CD4-positive, alpha-beta T cell (primary cell): ENCODE data around the gene BAG1. TPM values are rescaled to one million over a fixed set of nuclear protein-coding genes. Genes with fewer than 3 reads are reported as not detected.

Experiments used
- ATAC-seq: fragments of 200-7000 bp; cut with Tn5 transposase; one replicate; pipeline ENCODE4 v1.10.0; 2022; ENCODE audit warnings: mild to moderate bottlenecking; ENCODE audit not compliant: poor library complexity
- CTCF ChIA-PET: fragments of 350-600 bp; sonication (Branson Sonifier 250); formaldehyde crosslinking; loops from one replicate; lab custom pipeline; 2021; ENCODE audit warnings: antibody characterized with exemption, inconsistent platforms; lab: Charles Lee
- POLR2A ChIA-PET: fragments of 350-600 bp; sonication (Branson Sonifier 250); formaldehyde crosslinking; loops from one replicate; lab custom pipeline; 2021; ENCODE audit warnings: antibody characterized with exemption, inconsistent platforms; lab: Charles Lee
- DNase-seq, 14 experiments: peaks; one replicate each; pipeline ENCODE4 v3.0.0-alpha.2; 2013 to 2020; ENCODE audit warnings: mixed read lengths in 2 of 14
- H3K27ac ChIP-seq, 2 donors: one replicate each; pipeline versions ENCODE4 v1.5.1 to v1.7.0; 2013; ENCODE audit warnings: low read length in 2 of 2, low read depth in 1 of 2, mild to moderate bottlenecking in 1 of 2
- H3K27me3 ChIP-seq, 2 experiments: 1 replicate in 1 of 2; 2 replicates in 1 of 2; pipeline versions ENCODE4 v1.6.1 to v1.7.0; 2013; ENCODE audit warnings: low read length in 2 of 2, control low read depth in 1 of 2, mild to moderate bottlenecking in 1 of 2, moderate library complexity in 1 of 2; ENCODE audit not compliant: insufficient read depth in 2 of 2, control insufficient read depth in 1 of 2
- H3K36me3 ChIP-seq: one replicate; pipeline ENCODE4 v1.6.1; 2013; ENCODE audit warnings: low read length, control low read depth; ENCODE audit not compliant: insufficient read depth
- H3K4me1 ChIP-seq: one replicate; pipeline ENCODE4 v1.6.1; 2013; ENCODE audit warnings: low read length, control low read depth; ENCODE audit not compliant: insufficient read depth
- H3K4me3 ChIP-seq: one replicate; pipeline ENCODE4 v1.5.1; 2013; ENCODE audit warnings: mild to moderate bottlenecking, low read length, moderate library complexity
- H3K9me3 ChIP-seq, 2 experiments: 1 replicate in 1 of 2; 2 replicates in 1 of 2; pipeline versions ENCODE4 v1.6.1 to v1.7.0; 2013; ENCODE audit warnings: low read length in 2 of 2, mild to moderate bottlenecking in 2 of 2, control low read depth in 1 of 2, moderate library complexity in 1 of 2; ENCODE audit not compliant: control insufficient read depth in 1 of 2, insufficient read depth in 1 of 2
- H3K27ac Mint-ChIP-seq: one replicate; pipeline ENCODE4 v1.8.0; 2020; ENCODE audit warnings: mixed read lengths
- H3K27me3 Mint-ChIP-seq: one replicate; pipeline ENCODE4 v1.8.0; 2021; ENCODE audit warnings: mixed read lengths
- H3K36me3 Mint-ChIP-seq: one replicate; pipeline ENCODE4 v1.8.0; 2021; ENCODE audit warnings: low read depth, mixed read lengths
- H3K4me1 Mint-ChIP-seq: one replicate; pipeline ENCODE4 v1.8.0; 2021; ENCODE audit warnings: low read depth, mixed read lengths
- H3K4me3 Mint-ChIP-seq: one replicate; pipeline ENCODE4 v1.8.0; 2020; ENCODE audit warnings: mild to moderate bottlenecking, mixed read lengths
- H3K9me3 Mint-ChIP-seq: one replicate; pipeline ENCODE4 v1.8.0; 2020; ENCODE audit warnings: mixed read lengths
- intact Hi-C, 2 experiments: fragments of 100-400 bp; cut with DNase I in 1 of 2; cut with micrococcal nuclease in 1 of 2; formaldehyde crosslinking; loops; one replicate each; pipeline versions ENCODE4 v1.15.1 to v1.9.0; 2023 to 2025; cut with DNase I, micrococcal nuclease
- total RNA-seq, 174 experiments: library from RNA in 2 of 174; stranded (reverse) in 2 of 174; gene quantifications; one replicate each; pipeline ENCODE4 v1.2.3 and lab custom pipeline; 2021 to 2026
- TF ChIP-seq, protein P1 (sequence below): fragments of 200-600 bp; IDR thresholded peaks from one replicate; pipeline ENCODE4 v1.8.0; 2022; ENCODE audit warnings: antibody characterized with exemption, mild to moderate bottlenecking

Gene BAG1
- total RNA-seq, 2 experiments from 2014 or later: 58.0 to 61.4 TPM

DNA sequence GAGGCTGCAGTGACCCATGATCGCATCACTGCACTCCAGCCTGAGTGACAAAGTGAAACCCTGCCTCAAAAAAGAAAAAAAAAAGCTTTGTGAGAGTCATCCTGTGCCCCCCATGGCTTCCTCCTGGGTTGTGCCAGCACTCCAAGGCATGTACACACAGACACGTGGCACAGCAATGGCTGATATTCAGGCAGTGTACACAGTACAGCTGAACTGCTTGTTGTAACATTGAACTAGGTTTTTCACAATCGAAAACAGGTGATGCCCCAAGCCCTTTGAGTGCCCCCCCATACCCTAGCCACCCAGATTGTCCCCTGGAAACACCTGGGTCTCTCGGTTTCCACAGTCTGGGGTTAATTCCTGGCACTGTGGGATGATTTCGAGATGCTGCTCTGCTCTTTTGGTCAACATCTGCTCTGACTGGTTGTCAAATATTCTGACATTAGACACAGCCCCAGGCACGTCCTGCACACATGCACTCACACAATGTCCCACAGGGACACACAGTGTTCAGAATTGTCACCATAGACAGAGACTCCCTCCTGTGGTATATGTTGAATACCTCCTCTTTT lies 15.3 kb downstream of the BAG1 start:
- ChIA-PET POLR2A (no interaction called here), CTCF (no interaction called here)
- H3K9me3 ChIP-seq: no peaks in the 10 kb centered on the region
- Mint-ChIP-seq H3K36me3 (peaks cover 58% of the 10 kb centered on the region), H3K4me3 (no peak overlapping the region), H3K27ac (no peak overlapping the region), H3K27me3 (no peaks in the 10 kb centered on the region), H3K4me1 (no peaks in the 10 kb centered on the region), H3K9me3 (no peaks in the 10 kb centered on the region)
- H3K27me3 ChIP-seq: no peaks in the 10 kb centered on the region
- no peak overlapping the region for H3K27ac ChIP-seq
- no peak overlapping the region for H3K4me3 ChIP-seq
- TF ChIP-seq, protein P1, sequence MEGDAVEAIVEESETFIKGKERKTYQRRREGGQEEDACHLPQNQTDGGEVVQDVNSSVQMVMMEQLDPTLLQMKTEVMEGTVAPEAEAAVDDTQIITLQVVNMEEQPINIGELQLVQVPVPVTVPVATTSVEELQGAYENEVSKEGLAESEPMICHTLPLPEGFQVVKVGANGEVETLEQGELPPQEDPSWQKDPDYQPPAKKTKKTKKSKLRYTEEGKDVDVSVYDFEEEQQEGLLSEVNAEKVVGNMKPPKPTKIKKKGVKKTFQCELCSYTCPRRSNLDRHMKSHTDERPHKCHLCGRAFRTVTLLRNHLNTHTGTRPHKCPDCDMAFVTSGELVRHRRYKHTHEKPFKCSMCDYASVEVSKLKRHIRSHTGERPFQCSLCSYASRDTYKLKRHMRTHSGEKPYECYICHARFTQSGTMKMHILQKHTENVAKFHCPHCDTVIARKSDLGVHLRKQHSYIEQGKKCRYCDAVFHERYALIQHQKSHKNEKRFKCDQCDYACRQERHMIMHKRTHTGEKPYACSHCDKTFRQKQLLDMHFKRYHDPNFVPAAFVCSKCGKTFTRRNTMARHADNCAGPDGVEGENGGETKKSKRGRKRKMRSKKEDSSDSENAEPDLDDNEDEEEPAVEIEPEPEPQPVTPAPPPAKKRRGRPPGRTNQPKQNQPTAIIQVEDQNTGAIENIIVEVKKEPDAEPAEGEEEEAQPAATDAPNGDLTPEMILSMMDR: no peak
- H3K36me3 ChIP-seq: peaks cover 28% of the 10 kb centered on the region
- no peaks in the 10 kb centered on the region for H3K4me1 ChIP-seq
- DNase-seq (no peak), ATAC-seq (no peak)
- intact Hi-C loops: no loop called here

DNA sequence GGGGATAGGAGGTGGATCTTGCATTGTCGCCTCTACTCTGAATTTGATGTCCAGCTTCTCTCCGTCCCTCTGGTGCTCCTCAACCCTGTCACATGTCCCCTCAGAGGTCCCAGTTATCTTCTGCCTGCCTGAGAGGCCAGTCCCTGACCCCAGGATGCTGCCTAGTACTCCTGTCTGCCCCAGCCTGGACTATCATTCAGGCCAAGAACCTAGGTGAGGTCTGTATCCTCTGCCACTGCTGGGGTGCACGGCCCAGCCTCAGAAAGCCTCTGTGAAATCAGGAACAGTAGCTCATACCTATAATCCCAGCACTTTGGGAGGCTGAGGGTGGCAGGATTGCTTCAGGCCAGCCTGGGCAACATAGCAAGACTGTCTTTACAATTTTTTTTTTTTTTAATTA lies 15.9 kb downstream of the BAG1 start:
- ChIA-PET POLR2A (no interaction called here), CTCF (no interaction called here)
- Mint-ChIP-seq H3K4me3 (no peak overlapping the region), H3K27ac (no peak overlapping the region), H3K9me3 (no peaks in the 10 kb centered on the region), H3K36me3 (peaks cover 53% of the 10 kb centered on the region), H3K4me1 (no peaks in the 10 kb centered on the region), H3K27me3 (no peaks in the 10 kb centered on the region)
- no peak overlapping the region for H3K27ac ChIP-seq
- H3K4me1 ChIP-seq: no peaks in the 10 kb centered on the region
- no peak overlapping the region for H3K4me3 ChIP-seq
- intact Hi-C loops: no loop called here
- no peaks in the 10 kb centered on the region for H3K27me3 ChIP-seq
- ATAC-seq: no peak
- TF ChIP-seq, protein P1: no peak
- H3K9me3 ChIP-seq: no peaks in the 10 kb centered on the region
- no peak for DNase-seq
- peaks cover 23% of the 10 kb centered on the region for H3K36me3 ChIP-seq

DNA sequence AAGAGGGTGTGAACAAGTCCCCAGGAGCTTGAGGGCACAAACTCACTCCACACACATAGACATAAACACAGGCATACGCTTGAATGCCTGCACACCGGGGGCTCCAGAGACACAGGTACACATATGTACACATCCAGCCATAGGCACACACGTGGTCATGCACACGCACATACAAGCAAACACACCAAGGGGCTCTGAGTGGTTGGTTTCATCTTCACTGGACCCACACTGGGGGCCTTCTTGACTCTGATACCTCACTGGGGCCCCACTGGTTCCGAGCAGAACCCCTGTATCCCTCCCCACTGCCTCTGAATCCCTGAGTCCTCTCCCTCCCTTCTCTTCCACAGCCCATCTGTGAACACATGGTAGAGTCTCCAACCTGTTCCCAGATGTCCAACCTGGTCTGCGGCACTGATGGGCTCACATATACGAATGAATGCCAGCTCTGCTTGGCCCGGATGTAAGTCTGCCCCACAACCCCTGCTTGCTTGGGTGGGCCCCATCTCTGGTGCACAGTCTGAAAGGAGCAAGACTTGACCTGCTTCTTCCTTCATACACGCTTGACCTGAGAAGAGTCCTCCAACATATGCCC lies 18.1 kb downstream of the BAG1 start:
- intact Hi-C loops: no loop called here
- H3K27me3 Mint-ChIP-seq: no peaks in the 10 kb centered on the region
- H3K4me1 Mint-ChIP-seq: no peaks in the 10 kb centered on the region
- H3K4me3 ChIP-seq: no peak overlapping the region
- ChIA-PET POLR2A (no interaction called here), CTCF (no interaction called here)
- H3K4me3 Mint-ChIP-seq: no peak overlapping the region
- H3K4me1 ChIP-seq: no peaks in the 10 kb centered on the region
- no peak overlapping the region for H3K27ac Mint-ChIP-seq
- H3K9me3 Mint-ChIP-seq: no peaks in the 10 kb centered on the region
- no peaks in the 10 kb centered on the region for H3K9me3 ChIP-seq
- H3K27me3 ChIP-seq: no peaks in the 10 kb centered on the region
- peaks cover 9% of the 10 kb centered on the region for H3K36me3 ChIP-seq
- H3K36me3 Mint-ChIP-seq: peaks cover 37% of the 10 kb centered on the region
- ATAC-seq: no peak
- TF ChIP-seq, protein P1: no peak
- H3K27ac ChIP-seq: no peak overlapping the region
- peak in 1 of 14 experiments; percentile 1 for DNase-seq
